Liver (tissue), 3 donors: ENCODE results near the gene CHST1.

Source experiments
- CTCF ChIP-seq: fragments of 150-350 bp; IDR thresholded peaks from 2 replicates; pipeline ENCODE4 v1.5.1; 2017; ENCODE audit warnings: improper control_type of control experiment, low read depth, low read length; ENCODE audit not compliant: missing input control
- GABPA ChIP-seq, 2 donors: IDR thresholded peaks in 1 of 2; conservative IDR thresholded peaks in 1 of 2; 2 replicates each; pipeline ENCODE4 v1.6.1; 2016; ENCODE audit warnings: antibody characterized with exemption in 2 of 2, mild to moderate bottlenecking in 1 of 2, moderate library complexity in 1 of 2
- TAF1 ChIP-seq: conservative IDR thresholded peaks from 2 replicates; pipeline ENCODE4 v1.6.1; 2016; ENCODE audit warnings: antibody characterized with exemption, mild to moderate bottlenecking
- YY1 ChIP-seq: IDR thresholded peaks from 2 replicates; pipeline ENCODE4 v1.6.1; 2016; ENCODE audit warnings: antibody characterized with exemption, mild to moderate bottlenecking
- donor health status: healthy.
- donor health status: healthy.

GRCh38 chr11:45713573-45713972 is 48.2 kb upstream of the CHST1 start:
- TF ChIP-seq CTCF = no peak
- TF ChIP-seq TAF1 = no peak
- no peak for TF ChIP-seq YY1
- TF ChIP-seq GABPA (IDR thresholded peaks at IDR 0.05 in 1 of 2, conservative IDR thresholded peaks at IDR 0.05 in 1 of 2) = no peak
